Kidney epithelial cell (primary cell): ENCODE results near the gene DDX19B. TPM values are rescaled to one million over a fixed set of nuclear protein-coding genes. Genes with fewer than 3 reads are reported as not detected.

Source experiments
- DNase-seq: peaks from one replicate; pipeline ENCODE4 v3.0.0-alpha.2; 2010; ENCODE audit warnings: low read depth
- H3K27me3 ChIP-seq: 2 replicates; pipeline ENCODE4 v1.6.0; 2011; ENCODE audit warnings: low read length; ENCODE audit not compliant: control insufficient read depth, insufficient read depth
- H3K36me3 ChIP-seq: 2 replicates; pipeline ENCODE4 v1.5.1; 2011; ENCODE audit warnings: low read length; ENCODE audit not compliant: control insufficient read depth, insufficient read depth
- H3K4me3 ChIP-seq: 2 replicates; pipeline ENCODE4 v1.5.1; 2011; ENCODE audit warnings: low read depth, mild to moderate bottlenecking, control low read depth, low read length
- CTCF ChIP-seq: IDR thresholded peaks from 2 replicates; pipeline ENCODE4 v1.5.1; 2011; ENCODE audit warnings: mild to moderate bottlenecking, moderate library complexity, low read length, control low read depth, inconsistent platforms; ENCODE audit not compliant: insufficient read depth, poor library complexity, severe bottlenecking
- total RNA-seq: library from RNA; depleted of rRNA; stranded (reverse); fragments of >200 nt; gene quantifications from 2 replicates; pipeline ENCODE4 v1.2.3, GENCODE V29; 2015

The DDX19B gene
- total RNA-seq, 1 donor from 2014 or later: 49.0 TPM

GRCh38 chr16:70381604-70382342 lies 82.8 kb downstream of the DDX19B start:
- DNase-seq: no peak
- H3K36me3 ChIP-seq: peaks cover 3% of the 10 kb centered on the region
- no peaks in the 10 kb centered on the region for H3K27me3 ChIP-seq
- TF ChIP-seq CTCF: no peak
- H3K4me3 ChIP-seq: peak overlapping the region; percentile 43

- Histone ChIP-seq H3K4me3 (no peak overlapping the region), H3K36me3 (peaks cover 3% of the 10 kb centered on the region), H3K27me3 (no peaks in the 10 kb centered on the region)
- DNase-seq: no peak
- TF ChIP-seq CTCF: no peak
Observed at GRCh38 chr16:70383421-70383960, 84.5 kb downstream of the DDX19B start.

Other genes starting within 250 kb of the DDX19B start
- 26.3 and 29.8 TPM in 2 replicates for gene PDPR, start 184.9 kb upstream of the DDX19B start, total RNA-seq
- gene CLEC18C, start 125.4 kb upstream of the DDX19B start, total RNA-seq: 19.6 and 28.9 TPM in 2 replicates
- gene EXOSC6, start 47.2 kb upstream of the DDX19B start, total RNA-seq: 42.7 and 44.1 TPM in 2 replicates
- gene AARS1, start 9.7 kb upstream of the DDX19B start, total RNA-seq: 185 and 197 TPM in 2 replicates
- gene DDX19A, start 47.7 kb downstream of the DDX19B start, total RNA-seq: 41.1 and 41.3 TPM in 2 replicates
- gene ST3GAL2, start 139.9 kb downstream of the DDX19B start, total RNA-seq: 22.6 and 24.9 TPM in 2 replicates
- 19.9 and 23.2 TPM in 2 replicates for gene FCSK, start 155.4 kb downstream of the DDX19B start, total RNA-seq
- 37.7 and 46.4 TPM in 2 replicates for gene COG4, start 224.4 kb downstream of the DDX19B start, total RNA-seq
- 103 and 140 TPM in 2 replicates for gene SF3B3, start 224.6 kb downstream of the DDX19B start, total RNA-seq